ENCODE data around the gene ATP9A. TPM values are rescaled to one million over a fixed set of nuclear protein-coding genes. Genes with fewer than 3 reads are reported as not detected.
A peak's percentile ranks its signal among the peaks of the same experiment; 100 is the strongest.

ATP9A gene
- total RNA-seq, 1 experiment from 2014 or later: 16.8 TPM

- Histone ChIP-seq H3K9ac (ENCODE audit: low read length) (no peak overlapping the region), H3K36me3 (ENCODE audit: control insufficient read depth in 1 of 2, insufficient read depth in 2 of 2, low read length in 2 of 2) (no peaks in the 10 kb centered on the region), H3K27ac (ENCODE audit: low read depth, low read length) (no peak overlapping the region), H4K20me1 (ENCODE audit: insufficient read depth) (no peaks in the 10 kb centered on the region), H3K9me3 (ENCODE audit: control insufficient read depth in 1 of 2, insufficient read depth in 1 of 2, low read depth in 1 of 2, low read length in 2 of 2) (no peaks in the 10 kb centered on the region), H3K9me2 (ENCODE audit: insufficient read depth) (no peaks in the 10 kb centered on the region), H2AFZ (ENCODE audit: low read depth, low read length, poor library complexity, severe bottlenecking) (no peak overlapping the region), H3K4me1 (ENCODE audit: control insufficient read depth in 1 of 2, insufficient read depth in 2 of 2, low read length in 2 of 2) (peaks cover 17 to 49% of the 10 kb centered on the region in 2 experiments), H3K4me2 (ENCODE audit: low read length) (no peak overlapping the region), H3K79me2 (ENCODE audit: insufficient read depth, low read length) (no peaks in the 10 kb centered on the region), H3K4me3 (replicated peaks in 1 of 2; ENCODE audit: low read depth in 1 of 2, low read length in 2 of 2) (no peak overlapping the region), H3K27me3 (ENCODE audit: insufficient read depth, low read length) (no peaks in the 10 kb centered on the region)
- TF ChIP-seq ZNF274 (IDR thresholded peaks at IDR 0.05; ENCODE audit: low read depth, low read length) (no peak), POLR2A (IDR thresholded peaks at IDR 0.05; ENCODE audit: borderline replicate concordance, extremely low read depth, insufficient read depth, insufficient read length) (no peak), ZFX (IDR thresholded peaks at IDR 0.05) (no peak), EZH2phosphoT487 (IDR thresholded peaks at IDR 0.05; ENCODE audit: borderline replicate concordance) (no peak), EZH2 (IDR thresholded peaks at IDR 0.05) (no peak), EGR1 (IDR thresholded peaks at IDR 0.05; ENCODE audit: low read depth) (no peak), YY1 (IDR thresholded peaks at IDR 0.05; ENCODE audit: extremely low read depth, insufficient replicate concordance, low read depth, low read length) (no peak), SRF (IDR thresholded peaks at IDR 0.05; ENCODE audit: low read depth) (no peak), FOSL1 (IDR thresholded peaks at IDR 0.05; ENCODE audit: low read depth) (no peak), JUND (IDR thresholded peaks at IDR 0.05) (no peak), TCF7L2 (IDR thresholded peaks at IDR 0.05; ENCODE audit: borderline replicate concordance, extremely low read depth, insufficient read depth, insufficient read length) (no peak)
- DNase-seq (ENCODE audit: low read depth, low spot score) (no peak), ATAC-seq (no peak)
- ChIA-PET POLR2A (no interaction called here), CTCF (interaction anchor here (1.4 to 1.8 kb wide), 2 partner anchors 10 to 600 kb away, joined by 3 to 7 read pairs; no protein-coding TSS in a partner anchor), RAD21 (ENCODE audit: low non-redundant PET in 1 of 2, low total read pairs in 2 of 2, uncharacterized antibody in 2 of 2, unreplicated experiment in 2 of 2) (no interaction called here)
- intact Hi-C loops (cut with micrococcal nuclease): loop anchor here (5.0 kb wide), 1 partner anchor 130 kb away; no protein-coding TSS in a partner anchor
- no TSS peak for BruUV-seq (replicated peaks)
Observed at GRCh38 chr20:51587145-51587544, 181.0 kb downstream of the ATP9A start.

- POLR2A ChIA-PET: no interaction called here
- Histone ChIP-seq H3K27me3 (ENCODE audit: insufficient read depth, low read length) (no peaks in the 10 kb centered on the region), H3K9me3 (ENCODE audit: control insufficient read depth in 1 of 2, insufficient read depth in 1 of 2, low read depth in 1 of 2, low read length in 2 of 2) (no peaks in the 10 kb centered on the region), H3K4me3 (replicated peaks in 1 of 2; ENCODE audit: low read depth in 1 of 2, low read length in 2 of 2) (no peak overlapping the region), H3K4me2 (ENCODE audit: low read length) (peak overlapping the region; percentile 50), H3K9me2 (ENCODE audit: insufficient read depth) (no peaks in the 10 kb centered on the region), H3K9ac (ENCODE audit: low read length) (peak overlapping the region; percentile 2; the same call in 1 of the 2 replicates), H4K20me1 (ENCODE audit: insufficient read depth) (no peaks in the 10 kb centered on the region), H3K4me1 (ENCODE audit: control insufficient read depth in 1 of 2, insufficient read depth in 2 of 2, low read length in 2 of 2) (peaks cover 17 to 49% of the 10 kb centered on the region in 2 experiments), H3K27ac (ENCODE audit: low read depth, low read length) (no peak overlapping the region), H3K79me2 (ENCODE audit: insufficient read depth, low read length) (no peaks in the 10 kb centered on the region), H2AFZ (ENCODE audit: low read depth, low read length, poor library complexity, severe bottlenecking) (no peak overlapping the region), H3K36me3 (ENCODE audit: control insufficient read depth in 1 of 2, insufficient read depth in 2 of 2, low read length in 2 of 2) (no peaks in the 10 kb centered on the region)
- RAD21 ChIA-PET (ENCODE audit: low non-redundant PET in 1 of 2, low total read pairs in 2 of 2, uncharacterized antibody in 2 of 2, unreplicated experiment in 2 of 2): no interaction called here
- peak; percentile 63 for DNase-seq (ENCODE audit: low read depth, low spot score)
- ATAC-seq: peak; percentile 81
- CTCF ChIA-PET: interaction anchor here (1.4 to 1.8 kb wide), 3 partner anchors 9 to 598 kb away, joined by 3 to 7 read pairs (median 6); no protein-coding TSS in a partner anchor
- intact Hi-C loops (cut with micrococcal nuclease): loop anchor here (5.0 kb wide), 1 partner anchor 129 kb away; no protein-coding TSS in a partner anchor
- no TSS peak for BruUV-seq (replicated peaks)
- TF ChIP-seq TCF7L2 (IDR thresholded peaks at IDR 0.05; ENCODE audit: borderline replicate concordance, extremely low read depth, insufficient read depth, insufficient read length): no peak
- TF ChIP-seq SIN3A (IDR thresholded peaks at IDR 0.05; ENCODE audit: low read depth): no peak
- TF ChIP-seq POLR2A (IDR thresholded peaks at IDR 0.05; ENCODE audit: borderline replicate concordance, extremely low read depth, insufficient read depth, insufficient read length): no peak
- peak; percentile 58 for TF ChIP-seq JUND (IDR thresholded peaks at IDR 0.05)
- TF ChIP-seq RAD21 (IDR thresholded peaks at IDR 0.05; ENCODE audit: low read depth): no peak
- no peak for TF ChIP-seq YY1 (IDR thresholded peaks at IDR 0.05; ENCODE audit: extremely low read depth, insufficient replicate concordance, low read depth, low read length)
- no peak for TF ChIP-seq MAX (IDR thresholded peaks at IDR 0.05)
- no peak for TF ChIP-seq SP1 (IDR thresholded peaks at IDR 0.05; ENCODE audit: low read depth)
- TF ChIP-seq FOSL1 (IDR thresholded peaks at IDR 0.05; ENCODE audit: low read depth): peak; percentile 58
- TF ChIP-seq CTCF (IDR thresholded peaks at IDR 0.05 in 2 of 3, conservative IDR thresholded peaks at IDR 0.05 in 1 of 3; ENCODE audit: borderline replicate concordance in 1 of 3, insufficient read depth in 1 of 3, low read depth in 2 of 3, low read length in 2 of 3): no peak
- peak; percentile 75 for TF ChIP-seq CEBPB (IDR thresholded peaks at IDR 0.05; ENCODE audit: low read depth)
- no peak for TF ChIP-seq ZFX (IDR thresholded peaks at IDR 0.05)
- TF ChIP-seq EZH2 (IDR thresholded peaks at IDR 0.05): no peak
- no peak for TF ChIP-seq SRF (IDR thresholded peaks at IDR 0.05; ENCODE audit: low read depth)
- no peak for TF ChIP-seq EZH2phosphoT487 (IDR thresholded peaks at IDR 0.05; ENCODE audit: borderline replicate concordance)
- TF ChIP-seq POLR2AphosphoS5 (IDR thresholded peaks at IDR 0.05; ENCODE audit: low read depth, low read length): no peak
- TF ChIP-seq ATF3 (IDR thresholded peaks at IDR 0.05): no peak
Observed at GRCh38 chr20:51586005-51586440, 182.2 kb downstream of the ATP9A start.

Measured in HCT116 (cell line).